Common myeloid progenitor, CD34-positive (primary cell): ENCODE data around the gene CNNM3.

Experiments
- CTCF ChIA-PET: fragments of 350-600 bp; sonication (Branson Sonifier 250); formaldehyde crosslinking; loops from one replicate; lab custom pipeline; 2021; ENCODE audit warnings: antibody characterized with exemption; lab: Charles Lee
- POLR2A ChIA-PET: fragments of 350-600 bp; sonication (Branson Sonifier 250); formaldehyde crosslinking; loops from one replicate; lab custom pipeline; 2021; ENCODE audit warnings: antibody characterized with exemption; lab: Charles Lee
- DNase-seq, 3 donors: peaks; one replicate each; pipeline versions ENCODE4 v3.0.0 to v3.0.0-alpha.2; 2013
- H3K27ac ChIP-seq, 2 experiments: 1 replicate in 1 of 2; 2 replicates in 1 of 2; pipeline ENCODE4 v1.7.0; 2013; ENCODE audit warnings: inconsistent platforms in 2 of 2, low read length in 2 of 2, mild to moderate bottlenecking in 2 of 2, low read depth in 1 of 2, moderate library complexity in 1 of 2; ENCODE audit not compliant: severe bottlenecking in 2 of 2, insufficient read depth in 1 of 2, poor library complexity in 1 of 2
- H3K27me3 ChIP-seq, 5 experiments: replicated peaks in 2 of 5; 1 replicate in 3 of 5; 2 replicates in 2 of 5; pipeline versions ENCODE4 v1.6.1 to v1.7.0; 2013; ENCODE audit warnings: low read length in 4 of 5, mild to moderate bottlenecking in 2 of 5, moderate library complexity in 2 of 5, inconsistent platforms in 1 of 5; ENCODE audit not compliant: insufficient read depth in 5 of 5, control insufficient read depth in 4 of 5
- H3K36me3 ChIP-seq, 4 experiments: 1 replicate in 2 of 4; 2 replicates in 2 of 4; pipeline versions ENCODE4 v1.6.1 to v1.7.0; 2013; ENCODE audit warnings: low read length in 3 of 4, control low read depth in 1 of 4, mild to moderate bottlenecking in 1 of 4; ENCODE audit not compliant: control insufficient read depth in 4 of 4, insufficient read depth in 4 of 4
- H3K4me1 ChIP-seq, 4 experiments: 1 replicate in 3 of 4; 2 replicates in 1 of 4; pipeline versions ENCODE4 v1.6.1 to v1.7.1; 2013; ENCODE audit warnings: low read length in 3 of 4, mild to moderate bottlenecking in 3 of 4, control low read depth in 1 of 4, inconsistent platforms in 1 of 4, moderate library complexity in 1 of 4; ENCODE audit not compliant: control insufficient read depth in 4 of 4, insufficient read depth in 4 of 4; ENCODE audit errors: control extremely low read depth in 1 of 4
- H3K4me3 ChIP-seq, 7 experiments: 1 replicate in 4 of 7; 2 replicates in 3 of 7; pipeline versions ENCODE4 v1.5.1 to v1.7.0; 2013; ENCODE audit warnings: mild to moderate bottlenecking in 7 of 7, low read length in 6 of 7, moderate library complexity in 6 of 7, inconsistent platforms in 2 of 7, low read depth in 2 of 7, control low read depth in 1 of 7; ENCODE audit not compliant: insufficient read depth in 4 of 7, control insufficient read depth in 1 of 7; ENCODE audit errors: extremely low read depth in 1 of 7
- H3K9me3 ChIP-seq, 5 experiments: 1 replicate in 4 of 5; 2 replicates in 1 of 5; pipeline versions ENCODE4 v1.6.1 to v1.7.1; 2013; ENCODE audit warnings: low read length in 4 of 5, mild to moderate bottlenecking in 2 of 5, inconsistent platforms in 1 of 5, low read depth in 1 of 5, moderate library complexity in 1 of 5; ENCODE audit not compliant: control insufficient read depth in 4 of 5, insufficient read depth in 2 of 5; ENCODE audit errors: control extremely low read depth in 1 of 5
- WGBS: methylation state at CpG from one replicate; pipeline ENCODE4 v1.1.5; 2013; ENCODE audit not compliant: insufficient coverage; 5-methylcytosine and 5-hydroxymethylcytosine counted together

Gene CNNM3

GRCh38 chr2:96823198-96823597 lies 7.1 kb downstream of the CNNM3 start:
- H3K27ac ChIP-seq = no peak overlapping the region
- H3K9me3 ChIP-seq = no peaks in the 10 kb centered on the region
- ChIA-PET CTCF (no interaction called here), POLR2A (no interaction called here)
- H3K27me3 ChIP-seq = no peaks in the 10 kb centered on the region
- peaks cover 3 to 32% (median 17%) of the 10 kb centered on the region in 4 experiments for H3K4me1 ChIP-seq
- 87% methylated on average over 9 of the region's 11 CpGs for WGBS
- DNase-seq = no peak
- no peak overlapping the region for H3K4me3 ChIP-seq
- peaks cover 7 to 69% (median 51%) of the 10 kb centered on the region in 4 experiments for H3K36me3 ChIP-seq

- no peaks in the 10 kb centered on the region for H3K27me3 ChIP-seq
- 96% methylated on average over 4 of the region's 6 CpGs for WGBS
- H3K4me1 ChIP-seq = peaks cover under 1 to 21% (median 7%) of the 10 kb centered on the region in 4 experiments
- H3K4me3 ChIP-seq = no peak overlapping the region
- H3K36me3 ChIP-seq = peaks cover 12 to 74% (median 59%) of the 10 kb centered on the region in 4 experiments
- CTCF ChIA-PET = interaction anchor here (0.6 to 1.0 kb wide), 2 partner anchors 18 to 338 kb away, joined by 3 read pairs; no protein-coding TSS in a partner anchor
- H3K9me3 ChIP-seq = no peaks in the 10 kb centered on the region
- POLR2A ChIA-PET = no interaction called here
- no peak for DNase-seq
- no peak overlapping the region for H3K27ac ChIP-seq
Measured at GRCh38 chr2:96824079-96824870, 8.2 kb downstream of the CNNM3 start.

- ChIA-PET CTCF (no interaction called here), POLR2A (no interaction called here)
- WGBS = 92% methylated on average over 14 of the region's 14 CpGs
Measured at GRCh38 chr2:96825057-96825456, 9.0 kb downstream of the CNNM3 start.

GRCh38 chr2:96826546-96827278 lies 10.6 kb downstream of the CNNM3 start:
- Histone ChIP-seq H3K4me1 (no peaks in the 10 kb centered on the region), H3K27ac (no peak overlapping the region), H3K27me3 (no peaks in the 10 kb centered on the region), H3K4me3 (no peak overlapping the region), H3K9me3 (no peaks in the 10 kb centered on the region), H3K36me3 (peaks cover 12 to 85% (median 63%) of the 10 kb centered on the region in 4 experiments)
- DNase-seq = no peak
- CTCF ChIA-PET = no interaction called here
- 95% methylated on average over 19 of the region's 22 CpGs for WGBS
- POLR2A ChIA-PET = no interaction called here

More at GRCh38 chr2:96825057-96825456, 9.0 kb downstream of the CNNM3 start:
- Histone ChIP-seq H3K9me3 (no peaks in the 10 kb centered on the region), H3K4me3 (no peak overlapping the region), H3K4me1 (peaks cover 0 to 14% (median 2%) of the 10 kb centered on the region in 4 experiments), H3K27me3 (no peaks in the 10 kb centered on the region), H3K36me3 (peaks cover 12 to 76% (median 61%) of the 10 kb centered on the region in 4 experiments), H3K27ac (no peak overlapping the region)
- no peak for DNase-seq

- 98% methylated on average over 14 of the region's 14 CpGs for WGBS
- no peak for DNase-seq
- CTCF ChIA-PET = interaction anchor here (0.6 to 0.9 kb wide), 2 partner anchors 11 to 267 kb away, joined by 3 to 4 read pairs; no protein-coding TSS in a partner anchor
Measured at GRCh38 chr2:96828436-96828835, 12.4 kb downstream of the CNNM3 start.

GRCh38 chr2:96828874-96829273 lies 12.8 kb downstream of the CNNM3 start:
- Histone ChIP-seq H3K9me3 (no peaks in the 10 kb centered on the region), H3K27ac (no peak overlapping the region), H3K36me3 (peaks cover 20 to 90% (median 72%) of the 10 kb centered on the region in 4 experiments), H3K4me1 (no peaks in the 10 kb centered on the region), H3K27me3 (no peaks in the 10 kb centered on the region), H3K4me3 (no peak overlapping the region)
- WGBS = 91% methylated on average over 7 of the region's 13 CpGs
- ChIA-PET CTCF (interaction anchor here (0.6 kb wide), 1 partner anchor 267 kb away, joined by 4 read pairs; no protein-coding TSS in a partner anchor), POLR2A (no interaction called here)
- no peak for DNase-seq

More at GRCh38 chr2:96828436-96828835, 12.4 kb downstream of the CNNM3 start:
- POLR2A ChIA-PET = no interaction called here
- Histone ChIP-seq H3K4me1 (no peaks in the 10 kb centered on the region), H3K27me3 (no peaks in the 10 kb centered on the region), H3K36me3 (peaks cover 18 to 89% (median 73%) of the 10 kb centered on the region in 4 experiments), H3K27ac (no peak overlapping the region), H3K9me3 (no peaks in the 10 kb centered on the region), H3K4me3 (no peak overlapping the region)
